Lower leg skin (tissue), 4 donors: ENCODE results near the gene SCAMP2. TPM values are rescaled to one million over a fixed set of nuclear protein-coding genes. Genes with fewer than 3 reads are reported as not detected.

Experiments used
- DNase-seq, 2 donors: peaks; one replicate each; pipeline ENCODE4 v3.0.0-alpha.2; 2019; ENCODE audit warnings: low spot score in 2 of 2
- H3K4me3 ChIP-seq: fragments of 200-600 bp; sonication (generic); 2 replicates; pipeline ENCODE4 v1.5.1; 2017; ENCODE audit warnings: mild to moderate bottlenecking, low read depth; ENCODE audit not compliant: poor library complexity, severe bottlenecking
- POLR2A ChIP-seq, 2 donors: fragments of 450-650 bp; IDR thresholded peaks; one replicate each; pipeline ENCODE4 v1.6.1; 2016 to 2017; ENCODE audit warnings: antibody characterized with exemption in 2 of 2, mild to moderate bottlenecking in 1 of 2, moderate library complexity in 1 of 2
- WGBS, 2 donors: methylation state at CpG; one replicate each; pipeline ENCODE4 v1.1.5; 2018; 5-methylcytosine and 5-hydroxymethylcytosine counted together
- intact Hi-C: fragments of 100-400 bp; cut with DNase I; formaldehyde crosslinking; loops from one replicate; pipeline ENCODE4 v1.15.0; 2023; ENCODE audit warnings: low total_unique reads
- total RNA-seq, 4 donors: library from RNA; depleted of rRNA; stranded (reverse); fragments of >200 nt; gene quantifications; one replicate each; pipeline ENCODE4 v1.1.0, GENCODE V29; 2016
- TF ChIP-seq, protein P1 (sequence below), 3 donors: fragments of 450-650 bp; IDR thresholded peaks; one replicate each; pipeline ENCODE4 v1.5.1; 2016; ENCODE audit warnings: antibody characterized with exemption in 3 of 3, mild to moderate bottlenecking in 3 of 3, moderate library complexity in 2 of 3

Gene SCAMP2
- total RNA-seq, 4 donors from 2014 or later: 97.2 to 134 (median 107) TPM

DNA sequence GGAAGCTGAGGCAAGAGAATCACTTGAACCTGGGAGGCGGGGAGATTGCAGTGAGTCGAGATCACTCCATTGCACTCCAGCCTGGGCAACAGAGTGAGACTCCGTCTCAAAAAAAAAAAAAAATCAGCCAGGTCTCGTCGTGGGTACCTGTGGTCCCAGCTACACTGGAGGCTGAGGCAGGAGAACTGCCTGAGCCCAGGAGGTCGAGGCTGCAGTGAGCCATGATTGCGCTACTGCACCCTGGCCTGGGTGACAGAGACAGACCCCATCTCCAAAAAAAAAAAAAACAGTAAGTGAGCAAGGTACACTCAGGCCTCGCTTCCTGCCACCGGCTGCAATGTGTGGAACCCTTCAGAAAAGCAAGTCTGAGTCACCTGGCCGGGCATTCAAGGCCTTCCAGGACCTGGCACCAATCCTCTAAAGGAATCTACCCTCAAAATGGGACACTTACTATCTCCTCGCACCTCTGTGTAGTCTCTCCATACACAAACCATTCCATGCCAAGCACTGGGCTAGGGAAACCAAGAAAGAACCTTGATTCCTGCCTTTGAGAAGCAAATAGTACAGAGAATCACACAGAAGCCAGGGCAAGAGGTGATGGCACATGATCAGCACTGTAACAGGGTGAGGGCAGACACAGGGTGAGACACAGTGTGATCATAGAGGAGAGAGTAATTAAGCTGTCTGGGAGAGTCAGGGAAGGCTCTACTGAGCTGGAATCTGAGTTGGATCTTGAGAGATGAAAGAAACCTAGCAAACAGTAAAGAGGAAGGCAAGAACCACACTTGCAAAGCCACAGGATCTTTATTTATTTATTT lies 9.7 kb downstream of the SCAMP2 start:
- no peak for DNase-seq
- no peak for TF ChIP-seq POLR2A (IDR thresholded peaks at IDR 0.05)
- TF ChIP-seq, protein P1, sequence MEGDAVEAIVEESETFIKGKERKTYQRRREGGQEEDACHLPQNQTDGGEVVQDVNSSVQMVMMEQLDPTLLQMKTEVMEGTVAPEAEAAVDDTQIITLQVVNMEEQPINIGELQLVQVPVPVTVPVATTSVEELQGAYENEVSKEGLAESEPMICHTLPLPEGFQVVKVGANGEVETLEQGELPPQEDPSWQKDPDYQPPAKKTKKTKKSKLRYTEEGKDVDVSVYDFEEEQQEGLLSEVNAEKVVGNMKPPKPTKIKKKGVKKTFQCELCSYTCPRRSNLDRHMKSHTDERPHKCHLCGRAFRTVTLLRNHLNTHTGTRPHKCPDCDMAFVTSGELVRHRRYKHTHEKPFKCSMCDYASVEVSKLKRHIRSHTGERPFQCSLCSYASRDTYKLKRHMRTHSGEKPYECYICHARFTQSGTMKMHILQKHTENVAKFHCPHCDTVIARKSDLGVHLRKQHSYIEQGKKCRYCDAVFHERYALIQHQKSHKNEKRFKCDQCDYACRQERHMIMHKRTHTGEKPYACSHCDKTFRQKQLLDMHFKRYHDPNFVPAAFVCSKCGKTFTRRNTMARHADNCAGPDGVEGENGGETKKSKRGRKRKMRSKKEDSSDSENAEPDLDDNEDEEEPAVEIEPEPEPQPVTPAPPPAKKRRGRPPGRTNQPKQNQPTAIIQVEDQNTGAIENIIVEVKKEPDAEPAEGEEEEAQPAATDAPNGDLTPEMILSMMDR (IDR thresholded peaks at IDR 0.05): no peak
- H3K4me3 ChIP-seq: no peak overlapping the region
- intact Hi-C loops: no loop called here
- WGBS, 2 donors: 73 to 77% methylated on average over 11 of the region's 11 CpGs

DNA sequence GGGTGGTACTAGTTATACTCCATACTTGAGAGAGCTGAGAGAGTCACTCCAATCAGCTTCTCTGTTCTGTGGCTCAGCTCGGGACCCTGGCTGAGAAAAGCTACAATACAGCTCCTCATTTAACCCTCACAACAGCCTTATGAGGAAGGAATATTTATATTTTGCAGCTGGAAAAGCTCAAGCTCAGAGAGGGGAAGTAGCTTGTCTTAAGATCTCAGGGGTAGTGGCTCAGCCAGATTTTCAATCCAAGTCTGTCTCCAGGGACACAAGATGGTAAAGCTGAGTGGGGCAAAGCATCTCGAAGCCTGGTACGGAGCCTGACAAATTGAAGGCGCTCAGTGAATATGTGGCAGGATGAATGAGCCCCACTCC lies 14.8 kb downstream of the SCAMP2 start:
- 77 to 79% methylated on average over 4 of the region's 4 CpGs for WGBS, 2 donors
- no peak overlapping the region for H3K4me3 ChIP-seq
- no peak for DNase-seq
- no peak for TF ChIP-seq POLR2A (IDR thresholded peaks at IDR 0.05)
- TF ChIP-seq, protein P1 (IDR thresholded peaks at IDR 0.05): no peak
- intact Hi-C loops: no loop called here

DNA sequence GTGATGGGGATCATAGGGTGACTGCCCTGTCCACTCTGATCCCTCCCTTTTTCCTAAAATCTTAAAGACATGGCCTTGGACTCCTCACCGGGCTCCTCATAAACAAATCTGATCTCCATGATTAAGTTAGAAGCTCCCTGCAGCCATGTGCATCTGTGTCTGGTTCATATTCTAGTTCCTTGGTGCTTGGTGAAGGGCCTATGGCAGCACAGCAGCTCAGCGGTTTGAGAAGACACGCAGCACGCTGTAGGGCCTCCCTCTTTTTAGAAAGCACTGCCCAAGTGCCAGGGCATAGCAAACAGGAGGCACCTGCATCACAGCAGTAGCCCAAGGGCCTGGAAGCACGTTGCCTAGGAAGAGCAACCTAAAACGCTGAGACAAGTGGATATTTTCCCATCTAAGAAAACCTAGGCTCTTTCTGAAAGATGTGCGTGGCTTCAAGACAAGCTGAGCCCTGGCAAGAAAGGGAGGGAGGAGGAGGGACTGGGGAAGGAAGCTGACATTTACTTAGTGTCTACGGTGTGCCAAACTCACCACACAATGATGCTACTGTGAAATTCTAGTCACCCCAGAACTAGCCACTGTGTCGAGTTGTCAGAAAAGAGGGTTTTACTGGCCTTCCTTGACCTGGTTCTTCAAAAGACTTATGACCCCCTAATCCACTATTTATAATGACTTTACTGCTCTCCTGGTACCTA lies 15.3 kb downstream of the SCAMP2 start:
- WGBS, 2 donors: 35 to 53% methylated on average over 9 of the region's 9 CpGs
- intact Hi-C loops: no loop called here
- no peak overlapping the region for H3K4me3 ChIP-seq
- no peak for DNase-seq
- TF ChIP-seq POLR2A (IDR thresholded peaks at IDR 0.05): no peak
- TF ChIP-seq, protein P1 (IDR thresholded peaks at IDR 0.05): no peak

DNA sequence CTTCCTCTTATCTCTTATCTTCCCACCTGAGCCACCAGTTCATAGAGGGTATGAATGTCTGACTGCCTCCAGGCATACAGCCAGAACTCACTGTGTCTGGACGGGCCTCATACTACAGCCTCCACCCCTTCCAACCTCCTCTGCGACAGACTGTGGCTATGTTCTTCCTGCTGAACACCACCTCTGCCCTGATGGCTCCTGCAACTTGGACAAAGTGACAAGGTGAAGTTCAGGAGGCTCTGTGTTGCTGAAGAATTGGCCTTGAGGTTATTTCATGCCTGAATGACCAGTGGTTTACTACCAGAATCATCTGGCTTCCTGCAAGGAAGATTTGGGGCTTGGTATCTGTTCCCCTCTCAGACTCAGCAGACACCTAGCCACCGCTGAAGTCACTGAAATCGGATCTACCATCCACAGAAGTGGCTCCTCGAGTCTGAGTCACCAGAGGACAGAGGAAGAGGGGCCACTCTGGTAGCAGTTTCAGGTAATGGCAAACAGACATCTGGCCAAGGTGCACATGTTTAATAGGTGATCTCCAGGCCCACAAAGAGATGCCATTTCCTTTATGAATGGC lies 16.0 kb downstream of the SCAMP2 start:
- TF ChIP-seq, protein P1 (IDR thresholded peaks at IDR 0.05): no peak
- no peak for TF ChIP-seq POLR2A (IDR thresholded peaks at IDR 0.05)
- no peak for DNase-seq
- intact Hi-C loops: no loop called here
- WGBS, 2 donors: 52 to 62% methylated on average over 5 of the region's 5 CpGs
- no peak overlapping the region for H3K4me3 ChIP-seq

DNA sequence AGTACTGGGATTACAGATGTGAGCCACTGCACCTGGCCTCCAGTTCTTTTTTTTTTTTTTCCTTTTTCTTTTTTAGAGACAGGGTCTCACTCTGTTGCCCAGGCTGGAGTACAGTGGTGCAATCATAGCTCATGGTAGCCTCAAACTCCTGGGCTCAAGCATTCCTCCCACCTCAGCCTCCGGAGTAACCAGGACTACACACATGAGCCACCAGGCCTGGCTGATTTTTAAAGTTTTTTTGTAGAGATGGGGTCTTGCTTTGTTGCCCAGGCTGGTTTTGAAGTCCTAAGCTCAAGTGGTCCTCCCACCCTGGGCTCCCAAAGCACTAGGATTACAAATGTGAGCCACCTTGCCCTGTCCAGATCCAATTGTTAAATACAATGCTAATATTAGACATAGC lies 16.6 kb downstream of the SCAMP2 start:
- intact Hi-C loops: no loop called here
- no peak overlapping the region for H3K4me3 ChIP-seq
- DNase-seq: no peak
- WGBS, 2 donors: 100% methylated on average over 1 of the region's 1 CpG
- TF ChIP-seq, protein P1 (IDR thresholded peaks at IDR 0.05): no peak
- no peak for TF ChIP-seq POLR2A (IDR thresholded peaks at IDR 0.05)
